HAP-1 (cell line): ENCODE results near the gene MAP3K6.

Source experiments
- DNase-seq, 2 experiments: peaks; one replicate each; pipeline ENCODE4 v3.0.0-alpha.2; 2016 to 2020; ENCODE audit warnings: low spot score in 2 of 2
- H3K27me3 ChIP-seq: fragments of 250-450 bp; sonication (Bioruptor Pico); 2 replicates; pipeline ENCODE4 v1.5.1; 2020; ENCODE audit warnings: low read depth, mild to moderate bottlenecking, moderate library complexity
- H3K36me3 ChIP-seq: fragments of 250-450 bp; sonication (Bioruptor Pico); replicated peaks from 2 replicates; pipeline ENCODE4 v1.5.1; 2020; ENCODE audit warnings: mild to moderate bottlenecking
- H3K4me1 ChIP-seq: fragments of 250-450 bp; sonication (Bioruptor Pico); 2 replicates; pipeline ENCODE4 v1.5.1; 2020; ENCODE audit warnings: mild to moderate bottlenecking
- H3K4me3 ChIP-seq: fragments of 250-450 bp; sonication (Bioruptor Pico); 2 replicates; pipeline ENCODE4 v1.5.1; 2020; ENCODE audit warnings: mild to moderate bottlenecking, moderate library complexity
- H3K9me3 ChIP-seq: fragments of 250-450 bp; sonication (Bioruptor Pico); 2 replicates; pipeline ENCODE4 v1.5.1; 2020; ENCODE audit warnings: mild to moderate bottlenecking, moderate library complexity
- in situ Hi-C: fragments of 300-500 bp; cut with MboI; formaldehyde crosslinking; loops from 3 replicates; pipeline ENCODE4 v1.14.3; 2020; ENCODE audit warnings: low sequenced_read_pairs, inconsistent platforms, mixed read lengths

The MAP3K6 gene

DNA sequence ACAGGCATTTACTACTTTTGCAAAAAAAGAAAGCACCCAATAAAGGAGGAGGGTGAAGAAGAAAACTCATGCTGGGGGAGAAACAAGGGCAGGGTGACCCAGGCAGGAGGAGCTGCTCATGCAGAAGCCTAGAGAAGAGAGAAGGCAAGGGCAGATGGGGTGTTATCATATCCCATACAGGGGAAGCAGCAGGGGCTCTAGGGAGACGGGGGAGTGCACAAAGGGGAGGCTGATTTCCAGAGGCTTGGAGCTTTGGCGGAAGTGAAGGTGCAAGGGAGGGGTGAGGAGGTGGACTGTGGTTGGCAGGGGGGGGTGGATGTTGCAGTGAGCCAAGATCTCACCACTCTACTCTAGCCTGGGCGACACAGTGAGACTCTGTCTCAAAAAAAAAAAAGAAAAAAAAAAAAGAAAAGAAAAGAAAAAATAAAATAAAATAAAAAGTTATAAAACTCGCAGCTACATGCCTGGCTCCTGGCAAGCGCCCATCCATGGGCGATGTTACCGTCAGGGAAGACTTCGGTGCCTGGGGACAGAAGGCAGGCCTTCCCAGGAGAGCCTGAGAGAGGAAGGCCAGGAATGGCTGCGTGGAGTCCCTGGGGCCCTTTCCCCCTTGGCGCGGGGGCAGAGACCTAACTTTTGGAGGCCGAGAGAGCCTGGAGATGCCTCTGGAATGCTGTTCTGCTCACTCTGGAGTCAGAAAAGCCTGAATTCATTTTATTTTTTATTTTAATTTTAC lies 11.2 kb upstream of the MAP3K6 start:
- no peaks in the 10 kb centered on the region for H3K27me3 ChIP-seq
- H3K9me3 ChIP-seq = no peaks in the 10 kb centered on the region
- no peaks in the 10 kb centered on the region for H3K36me3 ChIP-seq
- in situ Hi-C loops = no loop called here
- no peak overlapping the region for H3K4me3 ChIP-seq
- no peak for DNase-seq
- no peaks in the 10 kb centered on the region for H3K4me1 ChIP-seq

GRCh38 chr1:27374362-27375086 lies 7.8 kb upstream of the MAP3K6 start, which contains the start of gene FCN3:
Gene FCN3 (minus strand): TSS chr1:27374824. CDS start chr1:27374818, 6 bp downstream.
- no peak for DNase-seq
- Histone ChIP-seq H3K36me3 (no peaks in the 10 kb centered on the region), H3K4me1 (no peaks in the 10 kb centered on the region), H3K9me3 (no peaks in the 10 kb centered on the region), H3K4me3 (no peak within 1 kb of the TSS), H3K27me3 (no peaks in the 10 kb centered on the region)
- in situ Hi-C loops = no loop called here

DNA sequence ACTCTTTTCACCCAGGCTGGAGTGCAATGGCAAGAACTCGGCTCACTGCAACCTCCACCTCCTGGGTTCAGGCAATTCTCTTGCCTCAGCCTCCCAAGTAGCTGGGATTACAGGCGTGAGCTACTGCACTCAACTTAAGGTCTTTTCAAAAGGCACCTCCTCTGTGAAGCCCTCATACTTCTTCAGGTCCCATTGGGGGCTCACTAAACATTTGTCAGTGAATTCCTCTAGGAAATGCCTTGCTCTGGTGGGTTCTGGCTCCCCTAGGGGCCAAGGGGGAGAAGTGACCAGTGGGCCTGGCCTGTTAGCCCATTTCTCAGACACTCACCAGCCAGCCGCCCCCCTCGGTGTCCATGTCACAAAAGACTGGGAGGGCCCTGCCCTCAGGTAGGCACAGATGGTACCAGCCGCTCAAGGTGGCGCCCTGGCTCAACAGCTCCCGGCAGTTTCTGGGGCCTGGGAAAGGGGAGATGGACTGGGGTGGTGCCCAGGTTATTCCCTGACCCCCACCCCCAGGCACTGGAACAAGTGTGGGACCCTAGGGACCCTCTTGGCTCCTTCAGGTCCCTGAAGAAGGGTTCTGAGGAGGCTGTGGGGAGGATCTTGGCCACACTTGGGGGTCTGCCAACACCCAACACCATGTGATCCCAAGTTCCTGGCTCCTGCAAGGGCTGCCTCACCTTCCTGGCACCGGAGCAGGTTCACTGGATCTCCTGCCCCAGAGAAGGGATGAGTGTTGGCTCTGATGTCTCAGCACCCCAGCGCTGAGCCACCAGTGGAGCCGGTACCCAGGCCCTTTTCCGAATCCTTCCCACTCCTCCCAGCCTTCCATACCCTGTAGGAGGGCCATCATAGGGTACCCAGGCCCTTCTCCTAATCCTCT lies 6.3 kb upstream of the MAP3K6 start:
- no peaks in the 10 kb centered on the region for H3K36me3 ChIP-seq
- H3K4me1 ChIP-seq = no peaks in the 10 kb centered on the region
- DNase-seq = peak in 1 of 2 experiments; percentile 34
- no peaks in the 10 kb centered on the region for H3K9me3 ChIP-seq
- in situ Hi-C loops = no loop called here
- H3K27me3 ChIP-seq = no peaks in the 10 kb centered on the region
- no peak overlapping the region for H3K4me3 ChIP-seq

DNA sequence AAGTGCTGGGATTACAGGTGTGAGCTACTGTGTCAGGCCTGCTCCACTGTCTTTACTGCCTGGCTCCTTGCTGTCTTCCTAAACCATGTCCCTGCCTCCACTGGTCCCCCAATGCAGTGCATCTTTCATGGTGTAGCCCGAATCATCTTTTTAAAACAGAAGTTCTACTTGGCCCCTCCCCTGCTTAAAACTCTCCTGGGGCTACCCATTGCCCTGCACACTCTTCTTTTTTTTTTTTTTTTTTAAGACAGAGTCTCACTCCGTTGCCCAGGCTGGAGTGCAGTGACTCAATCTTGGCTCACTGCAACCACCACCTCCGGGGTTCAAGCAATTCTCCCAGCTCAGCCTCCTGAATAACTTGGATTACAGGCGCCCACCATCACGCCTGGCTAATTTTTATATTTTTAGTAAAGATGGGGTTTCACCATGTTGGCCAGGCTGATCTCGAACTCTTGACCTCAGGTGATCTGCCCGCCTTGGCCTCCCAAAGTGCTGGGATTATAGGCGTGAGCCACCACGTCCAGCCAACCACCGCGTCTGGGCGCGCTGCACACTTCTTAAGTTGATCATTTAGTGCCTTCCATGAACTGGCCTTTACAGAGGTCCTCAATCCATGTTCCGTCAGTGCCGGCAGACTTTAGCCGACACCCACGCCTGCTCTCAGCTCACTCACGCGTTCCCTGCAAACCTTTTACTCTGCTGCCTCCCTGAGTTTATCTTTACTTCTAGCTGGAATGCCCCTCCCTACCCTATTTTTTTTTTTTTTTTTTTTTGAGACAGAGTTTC lies 5.5 kb upstream of the MAP3K6 start:
- Histone ChIP-seq H3K27me3 (no peaks in the 10 kb centered on the region), H3K4me1 (peaks cover 4% of the 10 kb centered on the region; the same call in 1 of the 2 replicates), H3K9me3 (no peaks in the 10 kb centered on the region), H3K4me3 (no peak overlapping the region), H3K36me3 (no peaks in the 10 kb centered on the region)
- in situ Hi-C loops = no loop called here
- no peak for DNase-seq

- no peak for DNase-seq
Measured at GRCh38 chr1:27368869-27369582, 2.3 kb upstream of the MAP3K6 start.

GRCh38 chr1:27367160-27367650 lies 444 bp upstream of the MAP3K6 start:
- no peaks in the 10 kb centered on the region for H3K27me3 ChIP-seq
- DNase-seq = no peak
- peaks cover 6% of the 10 kb centered on the region; the same call in 1 of the 2 replicates for H3K4me1 ChIP-seq
- H3K4me3 ChIP-seq = peak overlapping the region; percentile 47
- H3K36me3 ChIP-seq = no peaks in the 10 kb centered on the region
- H3K9me3 ChIP-seq = no peaks in the 10 kb centered on the region
- in situ Hi-C loops = no loop called here

More at GRCh38 chr1:27368869-27369582, 2.3 kb upstream of the MAP3K6 start:
- Histone ChIP-seq H3K9me3 (no peaks in the 10 kb centered on the region), H3K36me3 (no peaks in the 10 kb centered on the region), H3K27me3 (no peaks in the 10 kb centered on the region), H3K4me1 (peaks cover 6% of the 10 kb centered on the region; the same call in 1 of the 2 replicates), H3K4me3 (no peak overlapping the region)
- in situ Hi-C loops = no loop called here

DNA sequence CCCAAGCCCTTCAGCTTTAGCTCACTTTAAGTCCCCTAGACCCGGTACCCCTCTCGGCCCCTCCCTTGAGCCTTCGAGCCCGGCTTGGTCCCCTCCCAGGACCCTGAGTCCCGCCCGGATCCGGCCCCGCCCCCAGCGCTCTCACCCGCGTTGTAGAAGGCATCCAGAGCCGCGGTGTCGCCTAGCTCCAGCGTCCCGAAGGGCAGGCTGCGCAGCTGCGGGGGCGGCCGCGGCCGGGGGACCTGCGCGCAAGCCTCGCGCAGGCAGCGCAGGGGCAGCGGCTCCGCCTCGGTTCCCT lies 699 bp downstream of the MAP3K6 start:
- in situ Hi-C loops = no loop called here
- peaks cover 6% of the 10 kb centered on the region; the same call in 1 of the 2 replicates for H3K4me1 ChIP-seq
- DNase-seq = peak; percentile 73 to 95

DNA sequence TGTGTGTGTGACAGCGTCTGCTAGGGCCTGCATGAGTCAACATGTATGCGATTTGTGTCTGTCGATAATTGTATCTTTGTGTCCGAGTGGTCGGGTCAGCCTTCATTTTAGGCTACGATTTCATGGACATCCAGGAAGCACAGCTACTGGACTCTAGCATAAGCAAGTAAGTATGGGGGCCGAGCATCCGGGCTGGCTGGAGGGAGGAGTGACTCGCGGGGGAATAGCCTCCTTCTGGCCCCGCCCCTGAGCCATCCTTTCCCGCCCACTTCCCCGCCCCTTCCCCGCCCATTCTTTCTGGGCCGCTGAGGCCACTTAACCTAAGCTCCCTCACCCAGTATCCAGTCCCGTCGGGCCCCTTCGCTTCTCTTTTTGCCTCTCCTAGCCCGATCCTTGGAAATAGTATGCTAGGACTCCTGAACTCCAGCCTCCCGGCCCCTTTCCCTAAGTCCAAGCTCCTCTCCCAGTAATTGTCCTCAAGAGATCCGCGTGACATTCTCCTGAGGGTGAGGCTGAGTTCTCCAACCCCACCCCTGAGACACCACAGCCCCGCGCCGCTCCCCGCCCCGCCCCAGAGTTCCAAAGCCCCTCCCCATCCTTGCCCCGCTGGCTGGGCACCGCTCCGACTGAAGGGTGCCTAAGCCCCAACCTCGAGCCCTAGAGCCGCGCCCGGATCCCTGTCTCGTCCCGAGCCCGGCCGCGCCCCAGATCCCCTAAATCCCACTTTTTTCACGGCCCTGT lies 1.2 kb downstream of the MAP3K6 start:
- DNase-seq = peak; percentile 75 to 93
- peaks cover 6% of the 10 kb centered on the region; the same call in 1 of the 2 replicates for H3K4me1 ChIP-seq
- H3K36me3 ChIP-seq = no peaks in the 10 kb centered on the region
- no peaks in the 10 kb centered on the region for H3K9me3 ChIP-seq
- no peaks in the 10 kb centered on the region for H3K27me3 ChIP-seq
- peak overlapping the region; percentile 59 for H3K4me3 ChIP-seq
- in situ Hi-C loops = no loop called here

More for the DNA sequence above, 699 bp downstream of the MAP3K6 start:
- Histone ChIP-seq H3K27me3 (no peaks in the 10 kb centered on the region), H3K9me3 (no peaks in the 10 kb centered on the region), H3K4me3 (peak overlapping the region; percentile 59), H3K36me3 (no peaks in the 10 kb centered on the region)

GRCh38 chr1:27364696-27365371 lies 1.9 kb downstream of the MAP3K6 start:
- peaks cover 6% of the 10 kb centered on the region; the same call in 1 of the 2 replicates for H3K4me1 ChIP-seq
- in situ Hi-C loops = no loop called here
- H3K4me3 ChIP-seq = peak overlapping the region; percentile 59
- H3K36me3 ChIP-seq = no peaks in the 10 kb centered on the region
- no peaks in the 10 kb centered on the region for H3K9me3 ChIP-seq
- no peaks in the 10 kb centered on the region for H3K27me3 ChIP-seq
- DNase-seq = no peak

GRCh38 chr1:27363766-27364695 lies 2.7 kb downstream of the MAP3K6 start:
- DNase-seq = no peak
- H3K4me3 ChIP-seq = no peak overlapping the region
- peaks cover 6% of the 10 kb centered on the region; the same call in 1 of the 2 replicates for H3K4me1 ChIP-seq
- in situ Hi-C loops = no loop called here
- no peaks in the 10 kb centered on the region for H3K36me3 ChIP-seq
- no peaks in the 10 kb centered on the region for H3K9me3 ChIP-seq
- H3K27me3 ChIP-seq = no peaks in the 10 kb centered on the region

- in situ Hi-C loops = no loop called here
- peaks cover 3% of the 10 kb centered on the region; the same call in 1 of the 2 replicates for H3K36me3 ChIP-seq
- no peak overlapping the region for H3K4me3 ChIP-seq
- DNase-seq = no peak
- no peaks in the 10 kb centered on the region for H3K27me3 ChIP-seq
- peaks cover 3% of the 10 kb centered on the region; the same call in 1 of the 2 replicates for H3K4me1 ChIP-seq
- no peaks in the 10 kb centered on the region for H3K9me3 ChIP-seq
Measured at GRCh38 chr1:27361553-27361952, 5.2 kb downstream of the MAP3K6 start.
